Duodenal mucosa (tissue), 2 donors: ENCODE results near the gene PPM1D.

ENCODE experiments used
- H3K27ac ChIP-seq: one replicate; pipeline ENCODE4 v1.7.0; 2013; ENCODE audit warnings: low read depth, low read length
- H3K27me3 ChIP-seq, 2 donors: one replicate each; pipeline ENCODE4 v1.7.0; 2013; ENCODE audit warnings: low read length in 2 of 2, control low read depth in 1 of 2; ENCODE audit not compliant: insufficient read depth in 2 of 2, control insufficient read depth in 1 of 2
- H3K36me3 ChIP-seq, 2 donors: one replicate each; pipeline ENCODE4 v1.7.0; 2013; ENCODE audit warnings: low read length in 2 of 2, control low read depth in 1 of 2; ENCODE audit not compliant: insufficient read depth in 2 of 2, control insufficient read depth in 1 of 2
- H3K4me1 ChIP-seq, 2 donors: one replicate each; pipeline ENCODE4 v1.7.0; 2013; ENCODE audit warnings: low read length in 2 of 2, control low read depth in 1 of 2; ENCODE audit not compliant: insufficient read depth in 2 of 2, control insufficient read depth in 1 of 2
- H3K4me3 ChIP-seq, 2 donors: one replicate each; pipeline ENCODE4 v1.7.0; 2013; ENCODE audit warnings: low read length in 2 of 2, low read depth in 1 of 2
- H3K9ac ChIP-seq, 2 donors: one replicate each; pipeline ENCODE4 v1.7.0; 2013; ENCODE audit warnings: low read length in 2 of 2, low read depth in 1 of 2
- H3K9me3 ChIP-seq, 2 donors: one replicate each; pipeline ENCODE4 v1.7.0; 2013; ENCODE audit warnings: low read length in 2 of 2, control low read depth in 1 of 2; ENCODE audit not compliant: control insufficient read depth in 1 of 2

The PPM1D gene

DNA sequence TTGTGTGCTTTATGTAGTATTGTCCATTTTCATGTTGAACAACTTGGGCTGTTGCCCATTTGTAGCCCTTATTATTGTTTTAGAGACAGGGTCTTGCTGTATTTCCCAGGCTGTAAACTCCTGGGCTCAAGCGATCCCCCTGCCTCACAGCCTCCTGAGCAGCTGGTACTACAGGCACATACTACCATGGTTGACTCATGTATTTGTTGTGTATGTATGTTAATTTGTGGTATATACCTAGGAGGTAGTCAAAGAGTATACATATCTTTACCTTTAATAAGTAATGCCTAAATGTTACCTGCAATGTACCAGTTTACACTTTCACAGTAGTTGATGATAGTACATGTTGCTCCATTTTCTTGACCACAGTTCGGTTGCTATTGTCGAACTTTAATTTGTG is 18.1 kb downstream of the PPM1D start:
- no peak overlapping the region for H3K4me3 ChIP-seq
- H3K36me3 ChIP-seq, result peaks cover 0 to 5% of the 10 kb centered on the region in 2 donors
- no peaks in the 10 kb centered on the region for H3K4me1 ChIP-seq
- no peak overlapping the region for H3K9ac ChIP-seq
- H3K27me3 ChIP-seq, result no peaks in the 10 kb centered on the region
- no peak overlapping the region for H3K27ac ChIP-seq
- H3K9me3 ChIP-seq, result no peaks in the 10 kb centered on the region

DNA sequence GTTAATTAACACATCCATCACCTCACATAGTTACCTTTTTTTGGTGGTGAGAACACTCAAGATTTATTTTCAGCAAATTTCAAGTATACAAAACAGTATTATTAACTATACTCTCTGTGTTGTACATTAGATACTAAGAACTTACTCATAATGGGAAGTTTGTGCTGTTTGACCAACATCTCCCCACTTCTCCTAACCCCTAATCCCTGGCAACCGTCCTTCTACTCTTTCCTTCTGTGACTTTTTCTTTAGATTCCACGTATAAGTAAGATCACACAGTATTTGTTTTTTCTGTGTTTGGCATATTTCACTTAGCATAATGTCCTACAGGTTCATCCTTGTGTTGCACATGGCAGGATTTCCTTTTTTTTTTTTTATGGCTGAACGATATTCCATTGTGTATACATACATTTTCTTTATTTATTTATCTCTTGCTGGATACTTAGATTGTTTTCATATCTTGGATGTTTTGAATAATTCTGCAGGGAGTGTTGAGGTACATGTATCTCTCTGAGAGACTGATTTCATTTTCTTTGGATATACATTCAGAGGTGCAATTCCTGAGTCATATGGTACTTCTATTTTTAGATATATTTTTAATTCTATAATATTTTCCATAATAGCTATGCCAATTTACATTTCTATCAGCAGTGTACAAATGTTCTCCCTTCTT is 19.0 kb downstream of the PPM1D start:
- H3K9ac ChIP-seq, result no peak overlapping the region
- H3K9me3 ChIP-seq, result no peaks in the 10 kb centered on the region
- no peaks in the 10 kb centered on the region for H3K27me3 ChIP-seq
- no peaks in the 10 kb centered on the region for H3K4me1 ChIP-seq
- H3K36me3 ChIP-seq, result peaks cover 0 to 10% of the 10 kb centered on the region in 2 donors
- H3K4me3 ChIP-seq, result no peak overlapping the region
- no peak overlapping the region for H3K27ac ChIP-seq

DNA sequence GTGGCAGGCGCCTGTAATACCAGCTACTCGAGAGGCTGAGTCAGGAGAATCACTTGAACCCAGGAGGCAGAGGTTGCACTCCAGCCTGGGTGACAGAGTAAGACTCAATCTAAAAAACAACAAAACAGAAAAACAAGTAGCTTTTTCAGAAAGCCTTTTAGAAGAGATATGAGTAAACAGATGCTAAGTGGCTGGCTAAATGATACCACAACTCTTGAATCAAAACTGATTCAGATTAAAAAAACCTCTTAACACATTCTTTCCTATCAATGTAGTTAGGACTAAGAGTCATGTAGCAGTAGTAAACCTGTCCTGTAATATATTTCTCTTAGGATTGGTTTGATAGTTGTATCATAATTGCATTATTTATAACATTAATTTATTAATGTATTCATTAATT is 23.0 kb downstream of the PPM1D start:
- H3K4me1 ChIP-seq, result no peaks in the 10 kb centered on the region
- H3K4me3 ChIP-seq, result no peak overlapping the region
- H3K27me3 ChIP-seq, result no peaks in the 10 kb centered on the region
- H3K27ac ChIP-seq, result no peak overlapping the region
- H3K9ac ChIP-seq, result no peak overlapping the region
- H3K36me3 ChIP-seq, result peaks cover 0 to 8% of the 10 kb centered on the region in 2 donors
- no peaks in the 10 kb centered on the region for H3K9me3 ChIP-seq

DNA sequence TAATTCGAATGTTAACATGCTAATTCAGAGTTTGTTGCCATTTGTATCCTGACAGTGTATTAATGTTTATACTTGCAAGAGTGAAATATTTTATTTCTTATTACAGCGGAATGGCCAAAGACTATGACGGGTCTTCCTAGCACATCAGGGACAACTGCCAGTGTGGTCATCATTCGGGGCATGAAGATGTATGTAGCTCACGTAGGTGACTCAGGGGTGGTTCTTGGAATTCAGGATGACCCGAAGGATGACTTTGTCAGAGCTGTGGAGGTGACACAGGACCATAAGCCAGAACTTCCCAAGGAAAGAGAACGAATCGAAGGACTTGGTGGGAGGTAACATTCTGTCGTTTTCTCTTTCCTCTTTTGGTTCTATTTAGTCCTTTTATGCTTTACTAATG is 23.4 kb downstream of the PPM1D start:
- Histone ChIP-seq H3K27me3 (no peaks in the 10 kb centered on the region), H3K9ac (no peak overlapping the region), H3K36me3 (peaks cover 0 to 5% of the 10 kb centered on the region in 2 donors), H3K4me3 (no peak overlapping the region), H3K4me1 (no peaks in the 10 kb centered on the region), H3K27ac (no peak overlapping the region), H3K9me3 (no peaks in the 10 kb centered on the region)

DNA sequence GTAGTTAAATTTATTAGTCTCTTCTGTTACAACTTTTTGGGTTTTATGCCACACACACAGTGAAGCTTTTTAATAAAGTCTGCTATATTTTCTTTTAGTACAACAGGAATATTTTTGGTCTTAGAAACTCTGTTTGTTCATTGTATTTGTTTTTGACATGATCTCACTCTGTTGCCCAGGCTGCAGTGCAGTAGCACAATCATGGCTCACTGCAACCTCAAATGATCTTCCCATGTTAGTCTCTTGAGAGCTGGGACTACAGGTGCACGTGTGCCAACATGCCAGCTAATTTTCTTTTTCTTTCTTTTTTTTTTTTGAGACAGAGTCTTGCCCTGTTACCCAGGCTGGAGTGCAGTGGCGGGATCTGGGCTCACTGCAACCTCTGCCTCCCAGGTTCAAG is 27.1 kb downstream of the PPM1D start:
- Histone ChIP-seq H3K27me3 (no peaks in the 10 kb centered on the region), H3K4me1 (no peaks in the 10 kb centered on the region), H3K27ac (no peak overlapping the region), H3K4me3 (no peak overlapping the region), H3K9ac (no peak overlapping the region), H3K9me3 (no peaks in the 10 kb centered on the region), H3K36me3 (peaks cover 0 to 13% of the 10 kb centered on the region in 2 donors)

DNA sequence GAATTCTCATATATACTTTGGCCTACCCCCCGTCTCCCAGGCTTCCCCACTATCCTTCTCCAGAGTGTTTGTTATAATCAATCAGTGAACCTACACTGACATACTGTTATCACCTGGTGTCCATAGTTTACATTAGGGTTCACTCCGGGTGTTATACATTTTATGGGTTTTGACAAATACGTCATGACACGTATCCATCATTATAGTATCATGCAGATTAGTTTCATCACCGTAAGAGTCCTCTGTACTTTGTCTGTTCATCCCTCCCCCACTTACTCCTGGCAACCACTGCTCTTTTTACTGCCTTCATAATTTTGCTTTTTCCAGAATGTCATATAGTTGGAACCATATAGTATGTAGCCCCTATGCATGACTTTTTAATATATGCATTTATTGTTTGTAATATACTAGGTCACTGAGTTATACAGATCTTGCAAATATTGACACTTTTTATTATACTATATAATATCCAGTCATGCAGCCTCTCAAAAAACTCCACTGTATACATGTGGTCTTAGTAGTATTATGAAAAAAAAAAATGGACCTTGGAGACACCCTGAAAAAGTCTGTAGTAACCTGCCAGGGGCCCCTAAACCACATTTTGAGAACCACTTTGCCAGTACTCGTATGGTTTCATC is 28.4 kb downstream of the PPM1D start:
- H3K36me3 ChIP-seq, result peaks cover 0 to 12% of the 10 kb centered on the region in 2 donors

DNA sequence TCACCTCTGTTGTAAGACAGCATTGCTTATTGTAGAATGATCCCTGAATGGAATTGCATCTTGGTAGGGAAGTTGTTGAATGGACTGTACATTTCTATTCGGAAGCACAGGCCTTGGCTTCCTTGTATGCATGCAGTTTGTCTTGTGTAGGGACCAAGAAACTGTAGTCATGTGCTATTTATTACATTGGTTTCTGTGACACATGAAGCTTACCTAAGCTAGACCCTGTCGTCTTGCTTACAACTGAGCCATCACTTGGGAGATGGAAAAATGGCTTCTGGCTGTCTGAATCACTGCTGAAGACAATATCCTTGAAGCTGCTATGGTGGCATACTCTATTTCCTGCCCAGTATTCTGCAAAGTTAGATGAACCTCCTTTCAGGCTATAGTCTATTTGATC is 29.1 kb downstream of the PPM1D start:
- H3K27me3 ChIP-seq, result no peaks in the 10 kb centered on the region
- H3K36me3 ChIP-seq, result peaks cover 0 to 14% of the 10 kb centered on the region in 2 donors
- no peak overlapping the region for H3K4me3 ChIP-seq
- H3K9me3 ChIP-seq, result no peaks in the 10 kb centered on the region
- H3K9ac ChIP-seq, result no peak overlapping the region
- no peak overlapping the region for H3K27ac ChIP-seq
- no peaks in the 10 kb centered on the region for H3K4me1 ChIP-seq

More for the DNA sequence above, 28.4 kb downstream of the PPM1D start:
- Histone ChIP-seq H3K27me3 (no peaks in the 10 kb centered on the region), H3K9me3 (no peaks in the 10 kb centered on the region), H3K4me3 (no peak overlapping the region), H3K9ac (no peak overlapping the region), H3K4me1 (no peaks in the 10 kb centered on the region), H3K27ac (no peak overlapping the region)

DNA sequence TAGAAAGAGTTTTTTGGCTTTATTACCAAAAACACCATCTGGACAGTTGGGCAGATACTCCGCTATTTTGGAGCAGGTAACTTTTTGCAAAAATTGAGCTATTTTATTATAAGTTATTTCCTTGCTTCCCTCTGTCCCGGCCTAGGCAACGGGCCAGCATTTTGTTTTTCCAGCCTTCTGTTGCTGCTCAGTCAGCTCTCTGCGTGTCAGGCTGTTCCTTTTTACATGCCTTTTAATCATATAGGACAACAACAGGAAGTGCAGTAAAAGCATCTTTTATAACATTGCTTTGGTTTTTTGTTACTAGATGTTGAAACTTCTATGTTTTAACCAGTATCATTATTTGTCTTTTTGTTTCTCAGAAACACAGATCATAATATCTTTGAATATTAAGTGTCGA is 30.4 kb downstream of the PPM1D start:
- Histone ChIP-seq H3K27me3 (no peaks in the 10 kb centered on the region), H3K9me3 (no peaks in the 10 kb centered on the region), H3K9ac (no peak overlapping the region), H3K36me3 (peaks cover 2 to 22% of the 10 kb centered on the region in 2 donors), H3K27ac (no peak overlapping the region), H3K4me1 (no peaks in the 10 kb centered on the region), H3K4me3 (no peak overlapping the region)

DNA sequence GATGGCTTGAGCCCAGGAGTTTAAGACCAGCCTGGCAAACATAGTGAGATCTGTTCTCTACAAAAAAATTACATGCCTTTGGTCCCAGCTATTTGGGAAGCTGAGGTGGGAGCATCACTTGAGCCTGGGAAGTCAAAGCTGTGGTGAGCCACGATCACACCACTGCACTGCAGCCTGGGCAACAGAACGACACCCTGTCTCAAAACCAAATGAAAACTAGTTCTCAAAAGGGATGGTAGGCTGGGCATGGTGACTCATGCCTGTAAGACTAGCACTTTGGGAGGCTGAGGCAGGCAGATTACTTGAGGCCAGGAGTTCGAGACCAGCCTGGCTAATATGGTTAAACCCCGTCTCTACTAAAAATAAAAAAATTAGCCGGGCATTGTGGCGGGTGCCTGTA is 31.1 kb downstream of the PPM1D start:
- no peak overlapping the region for H3K4me3 ChIP-seq
- H3K9me3 ChIP-seq, result no peaks in the 10 kb centered on the region
- peaks cover 4 to 29% of the 10 kb centered on the region in 2 donors for H3K36me3 ChIP-seq
- H3K4me1 ChIP-seq, result no peaks in the 10 kb centered on the region
- no peak overlapping the region for H3K9ac ChIP-seq
- H3K27ac ChIP-seq, result no peak overlapping the region
- no peaks in the 10 kb centered on the region for H3K27me3 ChIP-seq

DNA sequence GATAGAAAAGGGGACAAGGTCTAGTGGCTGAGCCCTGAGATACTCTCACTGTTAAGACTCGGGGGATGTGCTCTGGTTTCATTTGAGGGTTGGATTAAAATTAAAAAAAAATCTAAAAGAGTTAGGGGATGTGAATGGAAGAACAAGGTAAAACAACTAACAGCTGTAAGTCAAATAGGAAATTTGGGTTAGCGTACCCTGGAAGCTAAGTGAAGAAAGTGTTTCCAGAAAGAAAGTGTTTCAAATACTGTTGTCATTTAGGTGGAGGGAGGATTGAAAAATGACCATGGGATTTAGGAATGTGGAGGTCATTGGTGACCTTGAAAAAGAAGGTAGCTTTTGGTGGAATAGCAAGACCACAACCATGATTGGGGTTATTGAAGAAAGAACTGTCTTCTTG is 37.7 kb downstream of the PPM1D start:
- Histone ChIP-seq H3K27ac (no peak overlapping the region), H3K36me3 (peaks cover 8 to 28% of the 10 kb centered on the region in 2 donors), H3K27me3 (no peaks in the 10 kb centered on the region), H3K4me1 (no peaks in the 10 kb centered on the region), H3K9ac (no peak overlapping the region), H3K9me3 (no peaks in the 10 kb centered on the region), H3K4me3 (no peak overlapping the region)
